ENCODE data around the gene CCDC186.
"Not testable (repeated sequence)": the region's sequence is repeated elsewhere in the genome, so short reads cannot be mapped to it uniquely, and the experiment has no call there.

The CCDC186 gene

GRCh38 chr10:114173603-114173920, 441 bp downstream of the CCDC186 start:
- DNase-seq (ENCODE audit: low read depth in 2 of 2): no peak

GRCh38 chr10:114172776-114173602, 1.0 kb downstream of the CCDC186 start:
- DNase-seq (ENCODE audit: low read depth in 2 of 2): no peak

- no peak for DNase-seq (ENCODE audit: low read depth in 2 of 2)
Observed at GRCh38 chr10:114172216-114172615, 1.8 kb downstream of the CCDC186 start.

- DNase-seq (ENCODE audit: low read depth in 2 of 2): no peak
Observed at GRCh38 chr10:114168450-114169009, 5.5 kb downstream of the CCDC186 start.

- DNase-seq (ENCODE audit: low read depth in 2 of 2): no peak
Observed at GRCh38 chr10:114167985-114168384, 6.0 kb downstream of the CCDC186 start.

GRCh38 chr10:114166494-114166893, 7.5 kb downstream of the CCDC186 start:
- no peak for DNase-seq (ENCODE audit: low read depth in 2 of 2)

- no peak for DNase-seq (ENCODE audit: low read depth in 2 of 2)
Observed at GRCh38 chr10:114166043-114166442, 8.0 kb downstream of the CCDC186 start.

GRCh38 chr10:114163062-114163461, 10.9 kb downstream of the CCDC186 start:
- no peak for DNase-seq (ENCODE audit: low read depth in 2 of 2)

- DNase-seq (ENCODE audit: low read depth in 2 of 2): no peak
Observed at GRCh38 chr10:114157912-114158311, 16.1 kb downstream of the CCDC186 start.

GRCh38 chr10:114151892-114152291, 22.1 kb downstream of the CCDC186 start:
- DNase-seq (ENCODE audit: low read depth in 2 of 2): no peak

- no peak for DNase-seq (ENCODE audit: low read depth in 2 of 2)
Observed at GRCh38 chr10:114151486-114151885, 22.5 kb downstream of the CCDC186 start.

- DNase-seq (ENCODE audit: low read depth in 2 of 2): not testable (repeated sequence)
Observed at GRCh38 chr10:114149476-114149875, 24.5 kb downstream of the CCDC186 start.

GRCh38 chr10:114143160-114143559, 30.8 kb downstream of the CCDC186 start:
- no peak for DNase-seq (ENCODE audit: low read depth in 2 of 2)

GRCh38 chr10:114142018-114142417, 32.0 kb downstream of the CCDC186 start:
- no peak for DNase-seq (ENCODE audit: low read depth in 2 of 2)

- not testable (repeated sequence) for DNase-seq (ENCODE audit: low read depth in 2 of 2)
Observed at GRCh38 chr10:114140827-114141226, 33.2 kb downstream of the CCDC186 start.

GRCh38 chr10:114140036-114140435, 34.0 kb downstream of the CCDC186 start:
- no peak for DNase-seq (ENCODE audit: low read depth in 2 of 2)

- no peak for DNase-seq (ENCODE audit: low read depth in 2 of 2)
Observed at GRCh38 chr10:114138581-114138980, 35.4 kb downstream of the CCDC186 start.

GRCh38 chr10:114135476-114135875, 38.5 kb downstream of the CCDC186 start:
- DNase-seq (ENCODE audit: low read depth in 2 of 2): no peak

GRCh38 chr10:114131094-114131493, 42.9 kb downstream of the CCDC186 start:
- no peak for DNase-seq (ENCODE audit: low read depth in 2 of 2)

GRCh38 chr10:114121031-114121430, 53.0 kb downstream of the CCDC186 start:
- DNase-seq (ENCODE audit: low read depth in 2 of 2): no peak

GRCh38 chr10:114118514-114118913, 55.5 kb downstream of the CCDC186 start:
- no peak for DNase-seq (ENCODE audit: low read depth in 2 of 2)

GRCh38 chr10:114117728-114118127, 56.3 kb downstream of the CCDC186 start:
- DNase-seq (ENCODE audit: low read depth in 2 of 2): no peak

- DNase-seq (ENCODE audit: low read depth in 2 of 2): no peak
Observed at GRCh38 chr10:114115661-114116445, 58.1 kb downstream of the CCDC186 start.
